Measurements from ENCODE around the gene DTX3L. TPM values are rescaled to one million over a fixed set of nuclear protein-coding genes. Genes with fewer than 3 reads are reported as not detected.

Gene DTX3L
- total and polyA plus RNA-seq, 2 of the 13 experiments (the other 11 are each of a cell fraction or from before 2014, with no cell fraction given): 2.5 to 10.9 TPM

DNA sequence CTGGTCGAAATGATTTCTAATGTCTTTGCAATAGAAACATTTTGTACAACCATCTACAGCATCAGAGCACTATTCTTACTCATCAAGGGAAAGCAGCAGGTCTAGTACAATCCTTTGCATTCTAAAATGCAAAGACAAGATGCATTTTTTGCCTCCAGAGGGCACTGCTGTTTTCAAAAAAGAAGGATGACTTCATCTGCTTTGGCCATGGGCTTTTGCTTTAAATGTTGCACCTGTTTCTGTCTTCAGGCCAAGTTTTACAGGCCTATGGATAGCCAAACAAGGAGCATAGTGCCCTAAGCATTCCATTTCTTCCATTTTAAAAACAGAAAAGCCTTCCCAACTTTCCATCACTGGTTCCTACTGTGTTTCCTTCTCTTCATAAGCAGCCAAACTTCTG is 3.5 kb upstream of the DTX3L start (continued):
- TF ChIP-seq, protein P1, sequence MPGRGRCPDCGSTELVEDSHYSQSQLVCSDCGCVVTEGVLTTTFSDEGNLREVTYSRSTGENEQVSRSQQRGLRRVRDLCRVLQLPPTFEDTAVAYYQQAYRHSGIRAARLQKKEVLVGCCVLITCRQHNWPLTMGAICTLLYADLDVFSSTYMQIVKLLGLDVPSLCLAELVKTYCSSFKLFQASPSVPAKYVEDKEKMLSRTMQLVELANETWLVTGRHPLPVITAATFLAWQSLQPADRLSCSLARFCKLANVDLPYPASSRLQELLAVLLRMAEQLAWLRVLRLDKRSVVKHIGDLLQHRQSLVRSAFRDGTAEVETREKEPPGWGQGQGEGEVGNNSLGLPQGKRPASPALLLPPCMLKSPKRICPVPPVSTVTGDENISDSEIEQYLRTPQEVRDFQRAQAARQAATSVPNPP (CRISPR knock-in tag; IDR thresholded peaks at IDR 0.05): no peak
- TF ChIP-seq CBX2 (IDR thresholded peaks at IDR 0.05; ENCODE audit: low read depth, low read length) (no peak), CBX2 (CRISPR knock-in tag; IDR thresholded peaks at IDR 0.05; ENCODE audit: low read depth) (no peak), ZKSCAN5 (CRISPR knock-in tag; IDR thresholded peaks at IDR 0.05) (no peak), ZNF577 (CRISPR knock-in tag; IDR thresholded peaks at IDR 0.05; ENCODE audit: borderline replicate concordance, low read depth) (no peak), SMC3 (IDR thresholded peaks at IDR 0.05; ENCODE audit: low read length) (peak; percentile 90), JUN (CRISPR knock-in tag; IDR thresholded peaks at IDR 0.05) (no peak), KLF16 (CRISPR knock-in tag; IDR thresholded peaks at IDR 0.05) (no peak), HNRNPK (IDR thresholded peaks at IDR 0.05; ENCODE audit: low read depth, low read length, poor library complexity, severe bottlenecking) (no peak)
- TF ChIP-seq, protein P2, sequence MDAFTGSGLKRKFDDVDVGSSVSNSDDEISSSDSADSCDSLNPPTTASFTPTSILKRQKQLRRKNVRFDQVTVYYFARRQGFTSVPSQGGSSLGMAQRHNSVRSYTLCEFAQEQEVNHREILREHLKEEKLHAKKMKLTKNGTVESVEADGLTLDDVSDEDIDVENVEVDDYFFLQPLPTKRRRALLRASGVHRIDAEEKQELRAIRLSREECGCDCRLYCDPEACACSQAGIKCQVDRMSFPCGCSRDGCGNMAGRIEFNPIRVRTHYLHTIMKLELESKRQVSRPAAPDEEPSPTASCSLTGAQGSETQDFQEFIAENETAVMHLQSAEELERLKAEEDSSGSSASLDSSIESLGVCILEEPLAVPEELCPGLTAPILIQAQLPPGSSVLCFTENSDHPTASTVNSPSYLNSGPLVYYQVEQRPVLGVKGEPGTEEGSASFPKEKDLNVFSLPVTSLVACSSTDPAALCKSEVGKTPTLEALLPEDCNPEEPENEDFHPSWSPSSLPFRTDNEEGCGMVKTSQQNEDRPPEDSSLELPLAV (CRISPR knock-in tag; conservative IDR thresholded peaks at IDR 0.05; ENCODE audit: low read depth): no peak

All from HepG2 (cell line).